Stimulated activated CD4-positive, alpha-beta T cell treated with anti-CD3 and anti-CD28 coated beads, Interleukin-4, amount 100 ng/mL, for 24 hours (primary cell): Measurements from ENCODE around the gene NPBWR2.

Source experiments
- DNase-seq: peaks from one replicate; pipeline ENCODE4 v3.0.0-alpha.2; 2020

The NPBWR2 gene

GRCh38 chr20:64106981-64107735 is at the start of gene NPBWR2:
Gene NPBWR2, minus strand, starts transcription at chr20:64107565. Its CDS starts 734 bp downstream, at chr20:64106831.
- DNase-seq, result peak; percentile 8

GRCh38 chr20:64156136-64156885 is 48.9 kb upstream of the NPBWR2 start:
- no peak for DNase-seq

- DNase-seq, result no peak
Measured at GRCh38 chr20:64155258-64156135, 48.1 kb upstream of the NPBWR2 start.

- DNase-seq, result no peak
Measured at GRCh38 chr20:64154590-64155257, 47.4 kb upstream of the NPBWR2 start.

- DNase-seq, result no peak
Measured at GRCh38 chr20:64153861-64154589, 46.7 kb upstream of the NPBWR2 start.

- no peak for DNase-seq
Measured at GRCh38 chr20:64153410-64153809, 46.0 kb upstream of the NPBWR2 start.

GRCh38 chr20:64152906-64153305 is 45.5 kb upstream of the NPBWR2 start:
- DNase-seq, result no peak

GRCh38 chr20:64151633-64152530 is 44.5 kb upstream of the NPBWR2 start:
- DNase-seq, result no peak

GRCh38 chr20:64150756-64151632 is 43.6 kb upstream of the NPBWR2 start:
- no peak for DNase-seq

GRCh38 chr20:64149809-64150560 is 42.6 kb upstream of the NPBWR2 start:
- DNase-seq, result no peak

- no peak for DNase-seq
Measured at GRCh38 chr20:64149141-64149540, 41.8 kb upstream of the NPBWR2 start.

- DNase-seq, result no peak
Measured at GRCh38 chr20:64148581-64148980, 41.2 kb upstream of the NPBWR2 start.

- no peak for DNase-seq
Measured at GRCh38 chr20:64146936-64147477, 39.6 kb upstream of the NPBWR2 start.

- no peak for DNase-seq
Measured at GRCh38 chr20:64146301-64146935, 39.1 kb upstream of the NPBWR2 start.

GRCh38 chr20:64145458-64146300 is 38.3 kb upstream of the NPBWR2 start:
- DNase-seq, result no peak

GRCh38 chr20:64144144-64144912 is 37.0 kb upstream of the NPBWR2 start:
- no peak for DNase-seq
